ENCODE results near the gene MAEA. TPM values are rescaled to one million over a fixed set of nuclear protein-coding genes. Genes with fewer than 3 reads are reported as not detected.

Gene MAEA
- total and polyA plus RNA-seq, 2 experiments from 2014 or later: 49.8 to 99.0 TPM

GRCh38 chr4:1373892-1374705 is 84.4 kb downstream of the MAEA start (continued):
- TF ChIP-seq ZNF462 (CRISPR knock-in tag; IDR thresholded peaks at IDR 0.05) (no peak), EZH2 (IDR thresholded peaks at IDR 0.05; ENCODE audit: low read depth, unreplicated experiment) (no peak), CREB1 (CRISPR knock-in tag; IDR thresholded peaks at IDR 0.05; ENCODE audit: low read depth) (no peak)

GRCh38 chr4:1374706-1375045 is 85.0 kb downstream of the MAEA start:
- H3K4me3 Mint-ChIP-seq: no peak overlapping the region
- no peaks in the 10 kb centered on the region for H3F3A ChIP-seq (replicated peaks; ENCODE audit: low read depth)

More at GRCh38 chr4:1374706-1375045, 85.0 kb downstream of the MAEA start:
- Mint-ChIP-seq H3K27me3 (ENCODE audit: insufficient read depth, low read depth, poor library complexity) (peaks cover 4% of the 10 kb centered on the region), H3K36me3 (ENCODE audit: low read depth) (peaks cover 3% of the 10 kb centered on the region; the same call in 2 of the 3 replicates), H3K27ac (no peak overlapping the region), H3K9me3 (no peaks in the 10 kb centered on the region), H3K4me1 (no peaks in the 10 kb centered on the region)
- no peaks in the 10 kb centered on the region for H3K36me3 ChIP-seq (ENCODE audit: insufficient read depth)
- H3K4me2 ChIP-seq: no peak overlapping the region
- H4K20me1 ChIP-seq (replicated peaks; ENCODE audit: insufficient read depth): no peaks in the 10 kb centered on the region; the same call in 1 of the 2 replicates
- H2AFZ ChIP-seq: no peak overlapping the region
- no peak overlapping the region for H3K27ac ChIP-seq (ENCODE audit: low read depth)
- H3K4me1 ChIP-seq (ENCODE audit: insufficient read depth): no peaks in the 10 kb centered on the region
- DNase-seq (ENCODE audit: low spot score) (no peak), ATAC-seq (no peak)
- no peaks in the 10 kb centered on the region for H3K79me2 ChIP-seq (replicated peaks; ENCODE audit: insufficient read depth)
- no peak overlapping the region for H3K4me3 ChIP-seq
- H3K9me2 ChIP-seq (ENCODE audit: insufficient read depth): no peaks in the 10 kb centered on the region
- TF ChIP-seq JUNB (IDR thresholded peaks at IDR 0.05; ENCODE audit: unreplicated experiment): no peak
- no peaks in the 10 kb centered on the region for H3K27me3 ChIP-seq (ENCODE audit: insufficient read depth)
